Calu3 (cell line): Measurements from ENCODE around the gene KIRREL3. TPM values are rescaled to one million over a fixed set of nuclear protein-coding genes. Genes with fewer than 3 reads are reported as not detected.

ENCODE experiments used
- BruUV-seq: library from RNA; stranded (reverse); fragments of 400-500 nt; replicated peaks from 2 replicates; lab custom pipeline; 2021; lab: Mats Ljungman, UMichigan
- CTCF ChIA-PET: fragments of 300-600 bp; sonication (Branson Sonifier 250); formaldehyde crosslinking; loops from one replicate; lab custom pipeline; 2022; ENCODE audit warnings: antibody characterized with exemption; lab: Charles Lee
- DNase-seq: peaks from one replicate; pipeline ENCODE4 v3.0.0; 2022
- H3K27ac Mint-ChIP-seq: one replicate; pipeline ENCODE4 v1.8.0; 2022; ENCODE audit warnings: mixed read lengths; ENCODE audit not compliant: unreplicated experiment
- H3K27me3 Mint-ChIP-seq: one replicate; pipeline ENCODE4 v1.8.0; 2022; ENCODE audit warnings: mixed read lengths; ENCODE audit not compliant: unreplicated experiment
- H3K36me3 Mint-ChIP-seq: one replicate; pipeline ENCODE4 v1.8.0; 2022; ENCODE audit warnings: mild to moderate bottlenecking, moderate library complexity, mixed read lengths; ENCODE audit not compliant: insufficient read depth, unreplicated experiment
- H3K4me1 Mint-ChIP-seq: one replicate; pipeline ENCODE4 v1.8.0; 2022; ENCODE audit warnings: mild to moderate bottlenecking, low read depth, mixed read lengths; ENCODE audit not compliant: unreplicated experiment
- H3K4me3 Mint-ChIP-seq: one replicate; pipeline ENCODE4 v1.8.0; 2022; ENCODE audit warnings: mild to moderate bottlenecking, low read depth, moderate library complexity, mixed read lengths; ENCODE audit not compliant: unreplicated experiment
- H3K9me3 Mint-ChIP-seq: one replicate; pipeline ENCODE4 v1.8.0; 2022; ENCODE audit warnings: low read depth, mixed read lengths; ENCODE audit not compliant: unreplicated experiment
- intact Hi-C: fragments of 100-400 bp; cut with micrococcal nuclease; formaldehyde crosslinking; loops from one replicate; pipeline ENCODE4 v1.10.0; 2022; ENCODE audit not compliant: unreplicated experiment
- total RNA-seq: library from RNA; stranded (reverse); gene quantifications from 2 replicates; pipeline ENCODE4 v1.2.3, GENCODE V29; 2022
- TF ChIP-seq, protein P1 (sequence below): fragments of 200-600 bp; IDR thresholded peaks from one replicate; pipeline ENCODE4 v1.8.0; 2022; ENCODE audit warnings: antibody characterized with exemption; ENCODE audit not compliant: unreplicated experiment

The KIRREL3 gene
- total RNA-seq, 1 experiment from 2014 or later: 0.26 TPM

- TF ChIP-seq, protein P1, sequence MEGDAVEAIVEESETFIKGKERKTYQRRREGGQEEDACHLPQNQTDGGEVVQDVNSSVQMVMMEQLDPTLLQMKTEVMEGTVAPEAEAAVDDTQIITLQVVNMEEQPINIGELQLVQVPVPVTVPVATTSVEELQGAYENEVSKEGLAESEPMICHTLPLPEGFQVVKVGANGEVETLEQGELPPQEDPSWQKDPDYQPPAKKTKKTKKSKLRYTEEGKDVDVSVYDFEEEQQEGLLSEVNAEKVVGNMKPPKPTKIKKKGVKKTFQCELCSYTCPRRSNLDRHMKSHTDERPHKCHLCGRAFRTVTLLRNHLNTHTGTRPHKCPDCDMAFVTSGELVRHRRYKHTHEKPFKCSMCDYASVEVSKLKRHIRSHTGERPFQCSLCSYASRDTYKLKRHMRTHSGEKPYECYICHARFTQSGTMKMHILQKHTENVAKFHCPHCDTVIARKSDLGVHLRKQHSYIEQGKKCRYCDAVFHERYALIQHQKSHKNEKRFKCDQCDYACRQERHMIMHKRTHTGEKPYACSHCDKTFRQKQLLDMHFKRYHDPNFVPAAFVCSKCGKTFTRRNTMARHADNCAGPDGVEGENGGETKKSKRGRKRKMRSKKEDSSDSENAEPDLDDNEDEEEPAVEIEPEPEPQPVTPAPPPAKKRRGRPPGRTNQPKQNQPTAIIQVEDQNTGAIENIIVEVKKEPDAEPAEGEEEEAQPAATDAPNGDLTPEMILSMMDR: no peak
- Mint-ChIP-seq H3K36me3 (no peaks in the 10 kb centered on the region), H3K4me1 (peaks cover 10% of the 10 kb centered on the region), H3K4me3 (no peak overlapping the region), H3K9me3 (peaks cover 2% of the 10 kb centered on the region), H3K27me3 (no peaks in the 10 kb centered on the region), H3K27ac (no peak overlapping the region)
- intact Hi-C loops: no loop called here
- no peak for DNase-seq
- no TSS peak for BruUV-seq
- CTCF ChIA-PET: interaction anchor here (0.7 kb wide), 1 partner anchor 34 kb away, joined by 3 read pairs; no protein-coding TSS in a partner anchor
Observed at GRCh38 chr11:126930091-126930841, 70.3 kb downstream of the KIRREL3 start.

GRCh38 chr11:126929179-126930061 is 71.2 kb downstream of the KIRREL3 start:
- CTCF ChIA-PET: interaction anchor here (0.7 kb wide), 1 partner anchor 33 kb away, joined by 3 read pairs; no protein-coding TSS in a partner anchor
- H3K9me3 Mint-ChIP-seq: peaks cover 2% of the 10 kb centered on the region
- H3K27me3 Mint-ChIP-seq: no peaks in the 10 kb centered on the region
- no peak for DNase-seq
- H3K27ac Mint-ChIP-seq: peak overlapping the region; percentile 20
- H3K4me3 Mint-ChIP-seq: no peak overlapping the region
- TF ChIP-seq, protein P1: no peak
- intact Hi-C loops: no loop called here
- peaks cover 10% of the 10 kb centered on the region for H3K4me1 Mint-ChIP-seq
- H3K36me3 Mint-ChIP-seq: no peaks in the 10 kb centered on the region
- no TSS peak for BruUV-seq

DNA sequence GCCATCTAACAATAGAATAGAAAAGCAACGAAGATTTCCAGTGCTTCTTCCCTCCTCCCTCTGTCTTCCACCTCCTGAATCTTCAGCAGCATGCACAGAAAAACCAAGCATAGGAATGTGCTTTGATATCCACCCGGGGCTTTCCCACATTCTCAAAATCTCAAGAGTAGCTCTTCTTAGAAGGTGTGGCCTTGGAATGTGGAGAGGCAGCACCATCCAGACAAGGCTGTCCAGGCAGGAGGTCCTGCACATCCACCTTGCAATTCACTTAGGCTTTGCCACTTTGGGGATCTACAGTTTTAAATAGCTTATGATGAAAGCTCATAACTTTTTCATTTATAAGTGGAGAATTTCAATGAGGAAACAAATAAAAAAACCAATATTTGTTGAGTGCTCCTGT is 72.9 kb downstream of the KIRREL3 start:
- Mint-ChIP-seq H3K27me3 (no peaks in the 10 kb centered on the region), H3K4me3 (no peak overlapping the region), H3K9me3 (peaks cover 6% of the 10 kb centered on the region), H3K4me1 (peaks cover 10% of the 10 kb centered on the region), H3K27ac (no peak overlapping the region), H3K36me3 (no peaks in the 10 kb centered on the region)
- CTCF ChIA-PET: interaction anchor here (0.6 kb wide), 1 partner anchor 387 kb away, joined by 3 read pairs; no protein-coding TSS in a partner anchor
- BruUV-seq: no TSS peak
- no peak for DNase-seq
- intact Hi-C loops: no loop called here
- TF ChIP-seq, protein P1: no peak

DNA sequence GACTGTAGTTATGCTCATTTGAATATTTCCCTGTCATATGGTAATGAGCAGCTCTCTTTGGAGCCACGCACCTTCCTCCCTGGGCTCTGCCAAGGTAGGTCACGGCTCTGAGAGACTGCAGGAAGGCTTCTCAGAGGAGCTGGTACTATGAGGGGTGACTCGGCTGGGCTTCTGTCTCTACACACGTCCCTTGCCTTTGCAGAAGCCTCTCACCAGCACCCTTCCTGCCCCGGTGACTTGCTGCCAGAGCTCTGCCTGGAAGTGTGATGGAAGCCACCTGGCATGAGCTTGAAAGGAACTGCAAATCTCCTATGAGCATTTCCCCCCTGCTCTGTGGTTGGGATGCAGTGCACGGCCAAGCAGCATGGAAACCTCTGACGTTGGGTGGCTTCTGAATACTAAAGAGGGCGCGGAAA is 74.2 kb downstream of the KIRREL3 start:
- CTCF ChIA-PET: no interaction called here
- H3K27me3 Mint-ChIP-seq: no peaks in the 10 kb centered on the region
- peaks cover 10% of the 10 kb centered on the region for H3K4me1 Mint-ChIP-seq
- intact Hi-C loops: no loop called here
- no peak overlapping the region for H3K27ac Mint-ChIP-seq
- H3K36me3 Mint-ChIP-seq: no peaks in the 10 kb centered on the region
- no TSS peak for BruUV-seq
- H3K4me3 Mint-ChIP-seq: no peak overlapping the region
- TF ChIP-seq, protein P1: no peak
- peaks cover 6% of the 10 kb centered on the region for H3K9me3 Mint-ChIP-seq
- DNase-seq: no peak
